PFSK-1 (cell line): ENCODE measurements around the gene ERC2.

ENCODE experiments used
- FOXP2 ChIP-seq: optimal IDR thresholded peaks from 2 replicates; pipeline ENCODE3; 2011; ENCODE audit warnings: borderline replicate concordance, control low read depth, inconsistent platforms; ENCODE audit not compliant: insufficient read depth; ENCODE audit errors: extremely low read length, extremely low read depth
- POLR2AphosphoS5 ChIP-seq: IDR thresholded peaks from 2 replicates; pipeline ENCODE4 v1.6.1; 2012; ENCODE audit warnings: low read depth, mild to moderate bottlenecking, control low read depth, low read length, moderate library complexity
- REST ChIP-seq, 2 experiments: IDR thresholded peaks; 2 replicates each; pipeline versions ENCODE4 v1.6.1 to v1.8.0; 2011 to 2012; ENCODE audit warnings: low read depth in 2 of 2, low read length in 2 of 2, control low read depth in 1 of 2, inconsistent platforms in 1 of 2, mild to moderate bottlenecking in 1 of 2, moderate library complexity in 1 of 2; ENCODE audit not compliant: insufficient read depth in 1 of 2
- SIN3A ChIP-seq: IDR thresholded peaks from 2 replicates; pipeline ENCODE4 v1.6.1; 2012; ENCODE audit warnings: mild to moderate bottlenecking, low read length, moderate library complexity, borderline replicate concordance; ENCODE audit not compliant: insufficient read depth
- TAF1 ChIP-seq: IDR thresholded peaks from 2 replicates; pipeline ENCODE4 v1.6.1; 2012; ENCODE audit warnings: low read length, control low read depth, borderline replicate concordance; ENCODE audit not compliant: insufficient read depth

Gene ERC2

DNA sequence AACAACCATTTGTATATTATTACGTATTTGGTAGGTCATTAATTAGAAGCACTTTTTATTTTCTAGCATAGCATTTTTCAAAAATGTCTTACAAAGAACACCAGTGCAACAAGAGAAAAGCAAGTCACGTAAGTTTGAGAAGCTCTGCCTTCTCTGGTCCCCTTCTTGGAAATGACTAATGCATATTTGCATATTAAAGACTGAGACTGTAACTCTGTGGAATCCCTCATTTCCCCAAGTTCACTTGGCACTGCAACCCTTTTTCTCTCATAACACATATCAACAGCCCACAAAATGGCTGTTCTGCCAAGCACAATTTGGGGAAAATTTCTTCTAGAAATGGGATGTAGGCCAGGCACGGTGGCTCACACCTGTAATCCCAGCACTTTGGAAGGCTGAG lies 176.3 kb downstream of the ERC2 start:
- TF ChIP-seq POLR2AphosphoS5 (no peak), TAF1 (no peak), SIN3A (no peak), FOXP2 (no peak), REST (IDR thresholded peaks at IDR 0.05; ENCODE audit: insufficient read depth in 1 of 2, low read depth in 2 of 2, low read length in 2 of 2) (no peak)

GRCh38 chr3:56291244-56291680 lies 177.0 kb downstream of the ERC2 start:
- TF ChIP-seq FOXP2 (no peak), POLR2AphosphoS5 (no peak)

DNA sequence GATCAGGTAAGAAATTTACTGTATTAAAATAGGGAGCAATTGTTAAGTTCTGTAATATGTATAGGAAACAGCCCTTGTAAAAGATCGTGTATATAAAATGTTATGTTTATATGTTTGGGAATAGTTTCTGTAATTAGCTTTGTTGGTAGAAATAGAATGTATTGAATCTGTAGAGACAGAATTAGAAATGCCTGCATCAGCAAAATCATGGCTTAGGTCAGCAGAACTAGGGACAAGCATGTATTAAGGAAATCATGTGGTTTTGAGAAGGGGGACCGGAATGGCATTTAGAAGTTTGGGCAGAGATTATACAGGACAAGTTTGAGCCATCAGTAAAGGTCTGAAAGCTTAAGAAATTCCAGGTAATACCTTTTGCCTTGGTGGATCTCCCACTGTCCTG lies 177.9 kb downstream of the ERC2 start:
- TF ChIP-seq SIN3A (no peak), TAF1 (no peak), FOXP2 (no peak), POLR2AphosphoS5 (no peak), REST (IDR thresholded peaks at IDR 0.05; ENCODE audit: insufficient read depth in 1 of 2, low read depth in 2 of 2, low read length in 2 of 2) (no peak)

DNA sequence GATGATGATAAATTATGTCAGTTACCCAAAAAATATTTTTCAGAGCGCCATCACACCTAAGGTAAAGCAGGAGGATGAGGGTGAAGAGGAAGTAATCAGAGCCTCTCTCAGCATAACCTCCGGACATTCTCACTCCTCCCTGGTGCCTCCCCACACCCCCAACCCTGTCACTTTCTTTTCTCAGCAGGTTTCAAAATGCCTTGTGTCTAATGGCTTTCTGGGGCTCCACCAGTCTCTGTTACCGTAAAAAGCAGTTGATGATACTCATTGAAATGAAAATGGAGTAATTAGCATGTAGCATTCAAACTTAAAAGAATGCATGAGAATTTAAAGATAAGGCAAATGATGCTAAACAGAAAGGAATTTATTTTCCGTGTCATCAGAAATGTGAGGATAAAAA lies 180.0 kb downstream of the ERC2 start:
- TF ChIP-seq TAF1 (no peak), SIN3A (no peak), REST (IDR thresholded peaks at IDR 0.05; ENCODE audit: insufficient read depth in 1 of 2, low read depth in 2 of 2, low read length in 2 of 2) (no peak), FOXP2 (no peak), POLR2AphosphoS5 (no peak)

DNA sequence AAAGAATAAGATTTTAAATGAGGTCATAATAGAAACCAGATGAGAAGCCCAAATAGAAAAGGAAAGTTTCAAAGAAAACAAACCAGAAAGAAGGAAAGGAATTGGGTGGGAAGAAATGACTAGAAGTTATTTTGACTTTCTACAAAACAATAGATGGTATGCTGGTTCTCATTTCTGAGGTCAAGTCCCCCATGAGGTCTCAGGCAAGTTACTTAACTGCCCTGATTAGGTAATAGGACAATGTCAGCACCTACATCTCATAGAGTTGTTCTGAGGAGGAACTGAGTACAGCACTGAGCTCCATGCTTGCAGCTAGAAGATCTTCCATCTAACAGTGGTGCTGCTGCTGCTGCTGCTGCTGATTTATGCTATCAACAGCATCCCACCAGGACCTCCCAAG lies 185.9 kb downstream of the ERC2 start:
- TF ChIP-seq FOXP2 = no peak
- TF ChIP-seq SIN3A = no peak
- TF ChIP-seq REST (IDR thresholded peaks at IDR 0.05; ENCODE audit: insufficient read depth in 1 of 2, low read depth in 2 of 2, low read length in 2 of 2) = no peak
- TF ChIP-seq TAF1 = no peak
- TF ChIP-seq POLR2AphosphoS5 = no peak
